ENCODE measurements around the gene CISTR. TPM values are rescaled to one million over a fixed set of nuclear protein-coding genes. Genes with fewer than 3 reads are reported as not detected.

Gene CISTR
- total and polyA plus RNA-seq, 2 donors: not detected

DNA sequence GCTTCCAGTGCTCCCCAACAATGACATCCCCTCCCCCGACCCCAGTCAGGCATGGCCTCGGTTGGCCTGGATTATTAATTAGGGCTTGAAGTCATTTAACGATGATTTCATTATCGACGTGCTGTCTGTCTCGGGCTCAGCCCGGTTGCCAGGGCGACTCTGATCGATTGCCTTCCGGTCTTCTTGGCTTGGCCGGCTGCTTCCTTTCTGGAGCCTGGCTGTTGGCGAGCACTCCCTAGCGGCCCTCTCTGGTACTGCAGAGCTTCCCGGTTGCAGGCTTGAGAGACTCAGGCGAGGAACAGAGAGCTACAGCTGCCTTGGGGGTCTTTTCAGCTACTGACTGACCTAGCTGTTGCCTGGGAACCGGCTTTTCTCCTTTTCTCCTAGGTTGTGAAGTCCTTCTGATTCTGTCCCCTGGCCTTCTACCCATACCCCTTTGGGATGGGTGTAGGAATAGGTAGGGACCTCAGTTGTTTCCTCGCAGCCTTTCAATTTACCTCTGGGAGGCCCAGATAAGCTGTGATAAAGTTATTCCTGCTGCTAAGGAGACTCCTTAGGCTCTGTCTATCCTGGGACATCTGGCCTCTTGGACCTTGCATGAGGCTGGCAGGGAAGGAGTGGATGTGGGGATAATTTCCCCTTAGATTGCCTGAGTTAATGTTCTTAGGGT is 5.5 kb upstream of the CISTR start:
- Histone ChIP-seq H3K36me3 (ENCODE audit: insufficient read depth) (no peaks in the 10 kb centered on the region), H3K4me3 (ENCODE audit: low read depth, low read length) (no peak overlapping the region), H3K27ac (ENCODE audit: low read depth) (no peak overlapping the region), H3K4me1 (ENCODE audit: insufficient read depth) (peaks cover 2% of the 10 kb centered on the region)
- WGBS: 15% methylated on average over 17 of the region's 17 CpGs
- DNase-seq (ENCODE audit: extremely low spot score): no peak

DNA sequence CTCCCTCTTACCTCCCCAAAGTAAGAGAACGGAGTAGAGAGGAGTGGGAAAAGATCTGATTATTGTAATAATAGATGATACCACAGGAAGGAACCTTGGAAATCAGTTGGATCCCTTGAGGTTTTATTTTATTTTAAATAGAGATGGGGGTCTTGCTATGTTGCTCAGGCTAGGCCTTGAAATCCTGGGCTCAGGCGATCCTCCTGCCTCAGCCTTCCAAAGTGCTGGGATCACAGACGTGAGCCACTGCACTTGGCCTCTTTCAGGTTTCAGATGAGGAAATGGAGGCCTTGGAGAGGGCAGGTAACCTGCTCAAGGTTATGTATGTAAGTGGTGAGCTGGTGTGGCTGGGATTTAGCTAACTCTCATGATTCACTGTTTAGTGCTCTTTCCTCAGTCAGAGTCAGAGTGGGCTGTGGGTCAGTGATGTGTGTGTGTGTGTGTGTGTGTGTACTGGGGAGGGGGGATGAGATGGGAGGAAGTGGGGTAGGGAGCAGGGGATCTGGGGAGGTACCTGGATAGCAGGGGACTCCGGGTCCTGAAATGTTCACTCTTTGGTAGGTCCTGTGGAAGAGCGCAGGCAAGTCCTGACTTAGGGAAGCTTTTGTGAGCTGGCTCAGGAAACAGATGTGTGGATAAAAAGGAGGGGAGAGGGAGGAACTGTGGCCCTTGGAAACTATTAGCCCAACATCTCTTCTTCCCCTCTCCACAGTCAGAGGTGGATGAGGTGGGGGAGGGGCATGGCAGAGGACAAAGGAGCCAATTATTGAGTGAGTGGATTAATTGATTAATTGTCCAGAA is 4.7 kb upstream of the CISTR start:
- 88% methylated on average over 5 of the region's 5 CpGs for WGBS
- no peak overlapping the region for H3K27ac ChIP-seq (ENCODE audit: low read depth)
- no peaks in the 10 kb centered on the region for H3K36me3 ChIP-seq (ENCODE audit: insufficient read depth)
- DNase-seq (ENCODE audit: extremely low spot score): no peak
- peaks cover 2% of the 10 kb centered on the region for H3K4me1 ChIP-seq (ENCODE audit: insufficient read depth)
- no peak overlapping the region for H3K4me3 ChIP-seq (ENCODE audit: low read depth, low read length)

GRCh38 chr12:53755893-53756292 is 4.1 kb upstream of the CISTR start:
- no peak for DNase-seq (ENCODE audit: extremely low spot score)
- Histone ChIP-seq H3K4me3 (ENCODE audit: low read depth, low read length) (no peak overlapping the region), H3K36me3 (ENCODE audit: insufficient read depth) (no peaks in the 10 kb centered on the region), H3K27ac (ENCODE audit: low read depth) (no peak overlapping the region), H3K4me1 (ENCODE audit: insufficient read depth) (peaks cover 2% of the 10 kb centered on the region)
- WGBS: 61% methylated on average over 3 of the region's 3 CpGs

GRCh38 chr12:53755451-53755891 is 3.7 kb upstream of the CISTR start:
- Histone ChIP-seq H3K4me1 (ENCODE audit: insufficient read depth) (peaks cover 2% of the 10 kb centered on the region), H3K4me3 (ENCODE audit: low read depth, low read length) (no peak overlapping the region), H3K27ac (ENCODE audit: low read depth) (no peak overlapping the region), H3K36me3 (ENCODE audit: insufficient read depth) (no peaks in the 10 kb centered on the region)
- no peak for DNase-seq (ENCODE audit: extremely low spot score)
- WGBS: 71% methylated on average over 4 of the region's 4 CpGs

GRCh38 chr12:53754633-53755264 is 3.0 kb upstream of the CISTR start:
- H3K27ac ChIP-seq (ENCODE audit: low read depth): no peak overlapping the region
- WGBS: 10% methylated on average over 4 of the region's 4 CpGs
- no peak for DNase-seq (ENCODE audit: extremely low spot score)
- H3K36me3 ChIP-seq (ENCODE audit: insufficient read depth): no peaks in the 10 kb centered on the region
- H3K4me3 ChIP-seq (ENCODE audit: low read depth, low read length): no peak overlapping the region
- peaks cover 2% of the 10 kb centered on the region for H3K4me1 ChIP-seq (ENCODE audit: insufficient read depth)

GRCh38 chr12:53754188-53754585 is 2.4 kb upstream of the CISTR start:
- Histone ChIP-seq H3K27ac (ENCODE audit: low read depth) (no peak overlapping the region), H3K36me3 (ENCODE audit: insufficient read depth) (no peaks in the 10 kb centered on the region), H3K4me3 (ENCODE audit: low read depth, low read length) (no peak overlapping the region), H3K4me1 (ENCODE audit: insufficient read depth) (peaks cover 2% of the 10 kb centered on the region)
- WGBS: 34% methylated on average over 7 of the region's 7 CpGs
- no peak for DNase-seq (ENCODE audit: extremely low spot score)

DNA sequence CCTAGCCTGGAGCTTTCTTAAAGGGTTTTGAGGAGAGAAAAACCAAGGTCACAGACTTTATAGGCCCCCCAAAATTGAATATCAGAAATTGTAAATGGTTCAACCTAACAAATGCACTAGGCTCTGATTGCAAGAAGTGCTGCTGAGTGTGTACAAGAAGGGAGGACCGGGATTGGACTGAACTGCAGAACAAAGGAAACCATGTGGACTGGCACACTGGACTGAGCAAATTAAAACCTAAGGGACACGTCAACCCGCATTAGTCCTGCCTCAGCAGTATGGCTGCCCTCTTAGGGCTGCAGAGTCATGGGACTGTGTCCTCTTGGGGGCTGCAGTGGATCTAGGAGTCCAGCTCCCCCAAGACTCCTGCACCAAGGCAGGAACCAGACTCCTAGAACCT is 842 bp upstream of the CISTR start:
- DNase-seq (ENCODE audit: extremely low spot score): no peak
- Histone ChIP-seq H3K36me3 (ENCODE audit: insufficient read depth) (no peaks in the 10 kb centered on the region), H3K4me1 (ENCODE audit: insufficient read depth) (peaks cover 2% of the 10 kb centered on the region), H3K27ac (ENCODE audit: low read depth) (no peak overlapping the region), H3K4me3 (ENCODE audit: low read depth, low read length) (no peak overlapping the region)
- WGBS: 96% methylated on average over 3 of the region's 3 CpGs

- no peak overlapping the region for H3K4me3 ChIP-seq (ENCODE audit: low read depth, low read length)
- H3K27ac ChIP-seq (ENCODE audit: low read depth): no peak overlapping the region
- DNase-seq (ENCODE audit: extremely low spot score): no peak
- H3K36me3 ChIP-seq (ENCODE audit: insufficient read depth): no peaks in the 10 kb centered on the region
- WGBS: 63% methylated on average over 13 of the region's 13 CpGs
- peaks cover 2% of the 10 kb centered on the region for H3K4me1 ChIP-seq (ENCODE audit: insufficient read depth)
Observed at GRCh38 chr12:53752192-53752601, 418 bp upstream of the CISTR start.

DNA sequence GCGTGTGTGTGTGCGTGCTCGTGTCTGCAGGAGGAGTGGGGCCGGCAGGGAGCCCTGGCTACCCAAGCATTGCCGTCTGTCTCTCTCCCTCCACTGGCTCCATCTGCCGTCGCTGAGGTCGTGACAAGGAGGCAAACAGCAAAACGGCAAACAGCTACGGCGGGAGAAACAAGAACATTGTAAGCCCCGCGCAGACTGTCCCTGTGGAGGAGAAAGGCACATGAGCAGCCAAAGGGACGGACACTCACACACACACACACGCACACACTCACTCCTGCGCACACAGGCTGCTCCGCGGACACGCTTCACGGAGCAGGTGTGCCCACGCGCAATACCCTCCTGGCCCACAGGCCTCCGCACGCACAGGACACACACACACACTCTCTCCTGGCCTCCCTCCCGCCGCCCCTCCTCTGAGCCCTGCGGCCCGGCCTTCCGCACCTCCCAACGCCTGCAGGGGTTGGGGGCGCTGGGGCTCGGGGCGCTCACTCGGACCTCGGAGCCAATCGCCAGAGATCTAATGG is 905 bp downstream of the CISTR start:
- Histone ChIP-seq H3K4me1 (ENCODE audit: insufficient read depth) (no peaks in the 10 kb centered on the region), H3K36me3 (ENCODE audit: insufficient read depth) (no peaks in the 10 kb centered on the region), H3K27ac (ENCODE audit: low read depth) (no peak overlapping the region), H3K4me3 (ENCODE audit: low read depth, low read length) (peak overlapping the region; percentile 45)
- DNase-seq (ENCODE audit: extremely low spot score): no peak
- 4% methylated on average over 36 of the region's 36 CpGs for WGBS

- 51% methylated on average over 10 of the region's 10 CpGs for WGBS
- Histone ChIP-seq H3K36me3 (ENCODE audit: insufficient read depth) (no peaks in the 10 kb centered on the region), H3K27ac (ENCODE audit: low read depth) (no peak overlapping the region), H3K4me3 (ENCODE audit: low read depth, low read length) (no peak overlapping the region), H3K4me1 (ENCODE audit: insufficient read depth) (no peaks in the 10 kb centered on the region)
- DNase-seq (ENCODE audit: extremely low spot score): no peak
Observed at GRCh38 chr12:53749986-53750811, 1.6 kb downstream of the CISTR start.

DNA sequence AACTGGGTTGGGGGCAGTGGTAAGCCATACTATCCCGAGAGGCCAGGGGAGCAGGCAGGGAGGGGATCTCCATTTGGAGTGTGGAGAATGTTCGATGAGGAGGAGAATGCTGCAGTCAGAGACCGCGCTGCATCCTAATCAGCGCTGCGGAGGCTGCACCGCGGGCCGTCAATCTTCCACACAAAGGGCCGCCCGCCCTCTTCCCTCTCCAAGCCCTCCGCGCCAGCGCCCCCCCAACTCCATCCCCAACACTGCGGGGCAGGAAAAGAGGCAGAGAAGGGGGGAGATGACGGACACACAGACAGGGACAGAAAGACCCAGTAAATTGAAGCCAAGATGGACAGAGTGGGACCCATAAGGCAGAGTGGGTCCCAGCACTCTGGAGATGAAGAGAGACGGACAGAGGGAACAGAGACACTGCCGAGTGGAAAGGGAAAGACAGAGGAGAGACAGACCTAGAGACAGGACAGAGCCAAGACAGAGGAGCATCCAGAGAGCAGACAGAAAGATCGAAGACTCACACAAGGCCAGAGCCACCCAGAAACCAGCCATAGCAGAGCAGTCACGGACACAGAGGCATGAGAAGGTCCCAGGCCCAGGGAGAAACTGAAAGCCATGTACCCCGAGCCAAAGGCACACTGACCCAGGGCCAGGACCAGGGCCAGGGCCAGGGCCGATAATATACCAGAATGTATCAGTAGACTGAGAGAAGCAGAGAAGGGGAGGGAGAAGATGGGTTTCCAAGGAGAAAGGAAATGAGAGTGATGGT is 3.5 kb downstream of the CISTR start:
- no peak overlapping the region for H3K4me3 ChIP-seq (ENCODE audit: low read depth, low read length)
- H3K36me3 ChIP-seq (ENCODE audit: insufficient read depth): no peaks in the 10 kb centered on the region
- 38% methylated on average over 22 of the region's 22 CpGs for WGBS
- DNase-seq (ENCODE audit: extremely low spot score): no peak
- no peaks in the 10 kb centered on the region for H3K4me1 ChIP-seq (ENCODE audit: insufficient read depth)
- no peak overlapping the region for H3K27ac ChIP-seq (ENCODE audit: low read depth)

- H3K4me1 ChIP-seq (ENCODE audit: insufficient read depth): no peaks in the 10 kb centered on the region
- H3K27ac ChIP-seq (ENCODE audit: low read depth): no peak overlapping the region
- no peaks in the 10 kb centered on the region for H3K36me3 ChIP-seq (ENCODE audit: insufficient read depth)
- no peak overlapping the region for H3K4me3 ChIP-seq (ENCODE audit: low read depth, low read length)
- no peak for DNase-seq (ENCODE audit: extremely low spot score)
- WGBS: 39% methylated on average over 5 of the region's 5 CpGs
Observed at GRCh38 chr12:53747095-53747494, 4.7 kb downstream of the CISTR start.
